Activated T-cell treated with anti-CD3 and anti-CD28 coated beads, Interleukin-2, amount 50 U/mL, for 4 hours (primary cell): ENCODE data around the gene EHBP1. TPM values are rescaled to one million over a fixed set of nuclear protein-coding genes. Genes with fewer than 3 reads are reported as not detected.

ENCODE experiments used
- total RNA-seq, 3 donors: library from RNA; stranded (reverse); gene quantifications; one replicate each; pipeline ENCODE4 v1.2.1, GENCODE V29; 2021

EHBP1 gene
- total RNA-seq, 3 donors from 2014 or later: 19.8 to 21.4 (median 20.2) TPM

Other genes starting within 250 kb of the EHBP1 start
- gene TMEM17, start 199.5 kb upstream of the EHBP1 start, total RNA-seq: under 1 TPM in 2 of 3 donors, not detected in 1; 0.08 to 0.15 TPM